HepG2 (cell line): ENCODE data around the gene ELMOD3. TPM values are rescaled to one million over a fixed set of nuclear protein-coding genes. Genes with fewer than 3 reads are reported as not detected.

Experiments
- FOSL1 ChIP-seq: sonication (generic); formaldehyde crosslinking; IDR thresholded peaks from 2 replicates; pipeline ENCODE4 v1.9.0; 2021; ENCODE audit warnings: missing genetic modification reagents, borderline replicate concordance
- HIVEP1 ChIP-seq: sonication (generic); formaldehyde crosslinking; IDR thresholded peaks from 2 replicates; pipeline ENCODE4 v1.4.0; 2020; ENCODE audit warnings: mild to moderate bottlenecking, missing genetic modification reagents
- KLF6 ChIP-seq: IDR thresholded peaks from 2 replicates; pipeline ENCODE4 v1.8.0; 2016; ENCODE audit warnings: missing biosample characterization, missing genetic modification reagents
- MTF1 ChIP-seq: sonication (generic); formaldehyde crosslinking; IDR thresholded peaks from 2 replicates; pipeline ENCODE4 v1.5.0; 2020; ENCODE audit warnings: missing genetic modification reagents
- MYNN ChIP-seq: sonication (generic); formaldehyde crosslinking; IDR thresholded peaks from 2 replicates; pipeline ENCODE4 v1.4.0; 2020; ENCODE audit warnings: mild to moderate bottlenecking, low read depth, missing genetic modification reagents
- NFE2L2 ChIP-seq: fragments of 150-350 bp; IDR thresholded peaks from 2 replicates; pipeline ENCODE4 v1.6.1; 2014; ENCODE audit warnings: low read length
- RXRB ChIP-seq: IDR thresholded peaks from 2 replicates; pipeline ENCODE4 v1.6.1; 2016; ENCODE audit warnings: borderline replicate concordance, missing genetic modification reagents, missing compliant biosample characterization
- STAG1 ChIP-seq: sonication (generic); formaldehyde crosslinking; IDR thresholded peaks from 2 replicates; pipeline ENCODE4 v1.4.0; 2020; ENCODE audit warnings: missing genetic modification reagents
- TAF15 ChIP-seq: fragments of 200-400 bp; formaldehyde crosslinking; IDR thresholded peaks from one replicate; pipeline ENCODE4 v1.6.1; 2018; ENCODE audit warnings: mild to moderate bottlenecking, low read depth, low read length; ENCODE audit not compliant: poor library complexity, severe bottlenecking
- ZBTB21 ChIP-seq: sonication (generic); formaldehyde crosslinking; IDR thresholded peaks from 2 replicates; pipeline ENCODE4 v1.4.0; 2020; ENCODE audit warnings: missing genetic modification reagents
- ZNF343 ChIP-seq: sonication (generic); formaldehyde crosslinking; IDR thresholded peaks from 2 replicates; pipeline ENCODE4 v1.4.0; 2020; ENCODE audit warnings: mild to moderate bottlenecking, missing genetic modification reagents
- ZNF556 ChIP-seq: sonication (generic); formaldehyde crosslinking; IDR thresholded peaks from 2 replicates; pipeline ENCODE4 v1.4.0; 2020; ENCODE audit warnings: mild to moderate bottlenecking, missing genetic modification reagents, borderline replicate concordance
- ZNF777 ChIP-seq: sonication (generic); formaldehyde crosslinking; IDR thresholded peaks from 2 replicates; pipeline ENCODE4 v1.4.0; 2020; ENCODE audit warnings: missing genetic modification reagents
- polyA plus RNA-seq, 8 experiments: library from polyadenylated mRNA; depleted of rRNA in 3 of 8; stranded (reverse) in 7 of 8; unstranded in 1 of 8; fragments of >200 nt; fragmentation: Illumina TruSeq in 4 of 8; extraction: Trizol in 4 of 8; gene quantifications; 2 replicates each; pipeline versions ENCODE4 v1.2.1 to v1.2.3, GENCODE V29; 2011 to 2016; ENCODE audit warnings: low read depth in 4 of 8, missing spikeins in 1 of 8, mixed read lengths in 1 of 8; ENCODE audit not compliant: insufficient read depth in 1 of 8
- total RNA-seq, 5 experiments: library from RNA; depleted of rRNA; stranded (reverse); fragments of >200 nt; fragmentation: Illumina TruSeq; extraction: Trizol; gene quantifications; 2 replicates each; pipeline ENCODE4 v1.2.3, GENCODE V29; 2016; ENCODE audit warnings: low read depth in 1 of 5
- TF ChIP-seq, protein P1 (sequence below): sonication (generic); formaldehyde crosslinking; IDR thresholded peaks from 2 replicates; pipeline ENCODE4 v1.8.0; 2022; ENCODE audit warnings: low read depth, missing genetic modification reagents
- TF ChIP-seq, protein P2 (sequence below): sonication (generic); formaldehyde crosslinking; IDR thresholded peaks from 2 replicates; pipeline ENCODE4 v1.4.0; 2020; ENCODE audit warnings: mild to moderate bottlenecking, missing genetic modification reagents
- TF ChIP-seq, protein P3 (sequence below): sonication (generic); formaldehyde crosslinking; IDR thresholded peaks from 2 replicates; pipeline ENCODE4 v1.8.1; 2023; ENCODE audit warnings: mild to moderate bottlenecking, missing genetic modification reagents
- TF ChIP-seq, protein P4 (sequence below): sonication (generic); formaldehyde crosslinking; IDR thresholded peaks from 2 replicates; pipeline ENCODE4 v1.8.1; 2023; ENCODE audit warnings: mild to moderate bottlenecking, missing genetic modification reagents, borderline replicate concordance
- TF ChIP-seq, protein P5 (sequence below): sonication (generic); formaldehyde crosslinking; IDR thresholded peaks from 2 replicates; pipeline ENCODE4 v1.5.0; 2020; ENCODE audit warnings: missing genetic modification reagents
- TF ChIP-seq, protein P6 (sequence below): IDR thresholded peaks from 2 replicates; pipeline ENCODE4 v1.6.1; 2016; ENCODE audit warnings: missing genetic modification reagents, missing compliant biosample characterization
- TF ChIP-seq, protein P7 (sequence below): sonication (generic); formaldehyde crosslinking; IDR thresholded peaks from 2 replicates; pipeline ENCODE4 v1.5.0; 2020; ENCODE audit warnings: missing genetic modification reagents

Gene ELMOD3
- total and polyA plus RNA-seq, 2 of the 13 experiments (the other 11 are each of a cell fraction or from before 2014, with no cell fraction given), result 13.3 to 19.5 TPM

DNA sequence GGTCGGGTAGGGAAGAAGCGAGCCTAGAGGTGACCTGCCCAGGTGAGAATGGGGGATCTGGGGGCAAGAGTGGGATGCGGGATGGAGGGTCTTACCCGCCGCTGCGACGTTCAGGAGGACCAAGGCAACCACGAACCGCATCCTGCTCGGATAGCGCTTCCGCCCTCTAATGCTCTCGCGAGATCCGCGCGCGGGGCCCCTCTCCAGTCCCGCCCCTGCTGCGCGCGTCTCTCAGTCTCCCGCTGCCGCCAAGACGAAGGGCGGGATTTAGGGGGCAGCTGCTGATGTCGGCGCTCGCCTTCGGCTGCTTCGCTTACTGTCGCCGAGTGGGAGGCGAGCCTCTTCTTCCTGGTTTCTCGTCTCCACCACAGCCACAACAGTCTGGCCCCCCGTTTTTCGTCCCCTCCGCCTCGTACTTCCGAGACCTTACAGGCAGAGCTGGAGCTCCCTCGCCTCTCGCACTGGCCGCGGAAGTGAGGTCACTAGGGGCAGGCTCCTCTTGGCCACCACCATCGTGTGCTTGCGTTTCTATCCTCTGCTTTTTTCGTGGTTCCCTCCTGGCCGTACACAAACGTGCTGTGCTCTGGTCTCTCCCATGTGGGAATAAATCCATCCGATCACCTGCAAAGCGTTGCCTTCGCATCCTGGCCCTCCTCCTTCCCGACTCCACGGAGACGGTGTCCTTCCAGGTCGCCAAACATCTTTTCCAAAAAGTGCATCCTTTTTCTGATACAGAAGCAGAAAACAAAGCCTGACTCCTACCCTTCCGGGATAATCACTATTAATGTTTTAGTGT is 26.5 kb upstream of the ELMOD3 start, which contains the start of gene TGOLN2 (continued):
- peak; percentile 97 for TF ChIP-seq ZNF556 (CRISPR knock-in tag)
- no peak for TF ChIP-seq NFE2L2
- TF ChIP-seq, protein P1, sequence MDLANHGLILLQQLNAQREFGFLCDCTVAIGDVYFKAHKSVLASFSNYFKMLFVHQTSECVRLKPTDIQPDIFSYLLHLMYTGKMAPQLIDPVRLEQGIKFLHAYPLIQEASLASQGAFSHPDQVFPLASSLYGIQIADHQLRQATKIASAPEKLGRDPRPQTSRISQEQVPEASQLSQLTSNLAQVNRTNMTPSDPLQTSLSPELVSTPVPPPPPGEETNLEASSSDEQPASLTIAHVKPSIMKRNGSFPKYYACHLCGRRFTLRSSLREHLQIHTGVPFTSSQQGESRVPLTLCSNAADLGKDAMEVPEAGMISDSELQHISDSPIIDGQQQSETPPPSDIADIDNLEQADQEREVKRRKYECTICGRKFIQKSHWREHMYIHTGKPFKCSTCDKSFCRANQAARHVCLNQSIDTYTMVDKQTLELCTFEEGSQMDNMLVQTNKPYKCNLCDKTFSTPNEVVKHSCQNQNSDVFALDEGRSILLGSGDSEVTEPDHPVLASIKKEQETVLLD (CRISPR knock-in tag), result no peak
- TF ChIP-seq ZBTB21 (CRISPR knock-in tag), result peak; percentile 42; the same call in 1 of the 2 replicates
- TF ChIP-seq MYNN (CRISPR knock-in tag), result peak; percentile 61; the same call in 1 of the 2 replicates
- TF ChIP-seq, protein P2, sequence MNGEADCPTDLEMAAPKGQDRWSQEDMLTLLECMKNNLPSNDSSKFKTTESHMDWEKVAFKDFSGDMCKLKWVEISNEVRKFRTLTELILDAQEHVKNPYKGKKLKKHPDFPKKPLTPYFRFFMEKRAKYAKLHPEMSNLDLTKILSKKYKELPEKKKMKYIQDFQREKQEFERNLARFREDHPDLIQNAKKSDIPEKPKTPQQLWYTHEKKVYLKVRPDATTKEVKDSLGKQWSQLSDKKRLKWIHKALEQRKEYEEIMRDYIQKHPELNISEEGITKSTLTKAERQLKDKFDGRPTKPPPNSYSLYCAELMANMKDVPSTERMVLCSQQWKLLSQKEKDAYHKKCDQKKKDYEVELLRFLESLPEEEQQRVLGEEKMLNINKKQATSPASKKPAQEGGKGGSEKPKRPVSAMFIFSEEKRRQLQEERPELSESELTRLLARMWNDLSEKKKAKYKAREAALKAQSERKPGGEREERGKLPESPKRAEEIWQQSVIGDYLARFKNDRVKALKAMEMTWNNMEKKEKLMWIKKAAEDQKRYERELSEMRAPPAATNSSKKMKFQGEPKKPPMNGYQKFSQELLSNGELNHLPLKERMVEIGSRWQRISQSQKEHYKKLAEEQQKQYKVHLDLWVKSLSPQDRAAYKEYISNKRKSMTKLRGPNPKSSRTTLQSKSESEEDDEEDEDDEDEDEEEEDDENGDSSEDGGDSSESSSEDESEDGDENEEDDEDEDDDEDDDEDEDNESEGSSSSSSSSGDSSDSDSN (CRISPR knock-in tag), result peak; percentile 93
- TF ChIP-seq, protein P3, sequence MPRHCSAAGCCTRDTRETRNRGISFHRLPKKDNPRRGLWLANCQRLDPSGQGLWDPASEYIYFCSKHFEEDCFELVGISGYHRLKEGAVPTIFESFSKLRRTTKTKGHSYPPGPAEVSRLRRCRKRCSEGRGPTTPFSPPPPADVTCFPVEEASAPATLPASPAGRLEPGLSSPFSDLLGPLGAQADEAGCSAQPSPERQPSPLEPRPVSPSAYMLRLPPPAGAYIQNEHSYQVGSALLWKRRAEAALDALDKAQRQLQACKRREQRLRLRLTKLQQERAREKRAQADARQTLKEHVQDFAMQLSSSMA (CRISPR knock-in tag), result no peak; the same call in 1 of the 2 replicates
- TF ChIP-seq KLF6 (CRISPR knock-in tag), result peak; percentile 96
- peak; percentile 84 for TF ChIP-seq HIVEP1 (CRISPR knock-in tag)
- TF ChIP-seq, protein P4, sequence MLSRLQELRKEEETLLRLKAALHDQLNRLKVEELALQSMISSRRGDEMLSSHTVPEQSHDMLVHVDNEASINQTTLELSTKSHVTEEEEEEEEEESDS (CRISPR knock-in tag), result 0 out of 2 replicates have a peak, but pooled peaks have one; percentile 67
- peak; percentile 68; the same call in 1 of the 2 replicates for TF ChIP-seq ZNF777 (CRISPR knock-in tag)
- TF ChIP-seq, protein P5, sequence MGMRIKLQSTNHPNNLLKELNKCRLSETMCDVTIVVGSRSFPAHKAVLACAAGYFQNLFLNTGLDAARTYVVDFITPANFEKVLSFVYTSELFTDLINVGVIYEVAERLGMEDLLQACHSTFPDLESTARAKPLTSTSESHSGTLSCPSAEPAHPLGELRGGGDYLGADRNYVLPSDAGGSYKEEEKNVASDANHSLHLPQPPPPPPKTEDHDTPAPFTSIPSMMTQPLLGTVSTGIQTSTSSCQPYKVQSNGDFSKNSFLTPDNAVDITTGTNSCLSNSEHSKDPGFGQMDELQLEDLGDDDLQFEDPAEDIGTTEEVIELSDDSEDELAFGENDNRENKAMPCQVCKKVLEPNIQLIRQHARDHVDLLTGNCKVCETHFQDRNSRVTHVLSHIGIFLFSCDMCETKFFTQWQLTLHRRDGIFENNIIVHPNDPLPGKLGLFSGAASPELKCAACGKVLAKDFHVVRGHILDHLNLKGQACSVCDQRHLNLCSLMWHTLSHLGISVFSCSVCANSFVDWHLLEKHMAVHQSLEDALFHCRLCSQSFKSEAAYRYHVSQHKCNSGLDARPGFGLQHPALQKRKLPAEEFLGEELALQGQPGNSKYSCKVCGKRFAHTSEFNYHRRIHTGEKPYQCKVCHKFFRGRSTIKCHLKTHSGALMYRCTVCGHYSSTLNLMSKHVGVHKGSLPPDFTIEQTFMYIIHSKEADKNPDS (CRISPR knock-in tag), result no peak
- peak; percentile 96 for TF ChIP-seq ZNF343 (CRISPR knock-in tag)
- TF ChIP-seq TAF15, result no peak
- peak; percentile 88 for TF ChIP-seq MTF1 (CRISPR knock-in tag)
- peak; percentile 60; the same call in 1 of the 2 replicates for TF ChIP-seq FOSL1 (CRISPR knock-in tag)
- TF ChIP-seq, protein P6, sequence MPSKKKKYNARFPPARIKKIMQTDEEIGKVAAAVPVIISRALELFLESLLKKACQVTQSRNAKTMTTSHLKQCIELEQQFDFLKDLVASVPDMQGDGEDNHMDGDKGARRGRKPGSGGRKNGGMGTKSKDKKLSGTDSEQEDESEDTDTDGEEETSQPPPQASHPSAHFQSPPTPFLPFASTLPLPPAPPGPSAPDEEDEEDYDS (CRISPR knock-in tag), result peak; percentile 91
- TF ChIP-seq STAG1 (CRISPR knock-in tag), result peak; percentile 32; the same call in 1 of the 2 replicates
- TF ChIP-seq, protein P7, sequence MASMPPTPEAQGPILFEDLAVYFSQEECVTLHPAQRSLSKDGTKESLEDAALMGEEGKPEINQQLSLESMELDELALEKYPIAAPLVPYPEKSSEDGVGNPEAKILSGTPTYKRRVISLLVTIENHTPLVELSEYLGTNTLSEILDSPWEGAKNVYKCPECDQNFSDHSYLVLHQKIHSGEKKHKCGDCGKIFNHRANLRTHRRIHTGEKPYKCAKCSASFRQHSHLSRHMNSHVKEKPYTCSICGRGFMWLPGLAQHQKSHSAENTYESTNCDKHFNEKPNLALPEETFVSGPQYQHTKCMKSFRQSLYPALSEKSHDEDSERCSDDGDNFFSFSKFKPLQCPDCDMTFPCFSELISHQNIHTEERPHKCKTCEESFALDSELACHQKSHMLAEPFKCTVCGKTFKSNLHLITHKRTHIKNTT (CRISPR knock-in tag), result peak; percentile 70; the same call in 1 of the 2 replicates
- TF ChIP-seq RXRB (CRISPR knock-in tag), result peak; percentile 73
